Measurements from ENCODE around the gene VTCN1. TPM values are rescaled to one million over a fixed set of nuclear protein-coding genes. Genes with fewer than 3 reads are reported as not detected.
"Not testable (repeated sequence)": the region's sequence is repeated elsewhere in the genome, so short reads cannot be mapped to it uniquely, and the experiment has no call there.

VTCN1 gene
- total and polyA plus RNA-seq, 2 experiments from 2014 or later: 12.4 to 14.9 TPM

DNA sequence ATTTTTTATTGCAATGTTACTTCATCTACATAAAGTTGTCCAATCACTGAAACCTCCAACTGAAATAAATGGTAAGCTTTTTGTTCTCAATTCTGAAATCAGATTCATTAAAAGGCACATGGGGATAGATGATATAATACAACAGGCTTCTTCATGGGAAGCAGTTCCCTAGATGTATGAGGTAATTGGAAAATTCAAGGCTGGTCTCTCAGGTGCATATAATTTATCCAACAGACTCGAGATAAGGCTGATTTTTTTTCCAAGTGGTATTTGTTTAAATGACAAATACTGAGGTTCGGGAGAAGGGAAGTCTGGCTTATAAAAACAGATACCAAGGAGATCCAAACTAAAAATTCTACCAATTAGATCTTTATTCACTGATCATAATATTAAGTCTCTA, 103.4 kb downstream of the VTCN1 start:
- Histone ChIP-seq H3K4me3 (no peak overlapping the region), H3K36me3 (replicated peaks; ENCODE audit: insufficient read depth, low read depth) (no peaks in the 10 kb centered on the region), H3K79me2 (no peaks in the 10 kb centered on the region), H3K4me1 (ENCODE audit: insufficient read depth) (no peaks in the 10 kb centered on the region), H3K27me3 (no peaks in the 10 kb centered on the region), H3K27ac (no peak overlapping the region), H3K9me3 (ENCODE audit: low read depth) (no peaks in the 10 kb centered on the region), H3K9me2 (replicated peaks; ENCODE audit: insufficient read depth) (no peaks in the 10 kb centered on the region), H4K20me1 (ENCODE audit: insufficient read depth, poor library complexity, severe bottlenecking) (no peaks in the 10 kb centered on the region), H2AFZ (no peak overlapping the region), H3K4me2 (no peak overlapping the region)
- no peak for TF ChIP-seq CTCF (IDR thresholded peaks at IDR 0.05; ENCODE audit: poor library complexity)
- TF ChIP-seq EZH2 (IDR thresholded peaks at IDR 0.05; ENCODE audit: borderline replicate concordance): no peak
- no peak for TF ChIP-seq EZH2phosphoT487 (IDR thresholded peaks at IDR 0.05; ENCODE audit: low read depth, severe bottlenecking, unreplicated experiment)
- DNase-seq (ENCODE audit: low spot score): no peak
- 91% methylated on average over 2 of the region's 2 CpGs for WGBS (ENCODE audit: low lambda C conversion rate, missing lambda C conversion rate)

DNA sequence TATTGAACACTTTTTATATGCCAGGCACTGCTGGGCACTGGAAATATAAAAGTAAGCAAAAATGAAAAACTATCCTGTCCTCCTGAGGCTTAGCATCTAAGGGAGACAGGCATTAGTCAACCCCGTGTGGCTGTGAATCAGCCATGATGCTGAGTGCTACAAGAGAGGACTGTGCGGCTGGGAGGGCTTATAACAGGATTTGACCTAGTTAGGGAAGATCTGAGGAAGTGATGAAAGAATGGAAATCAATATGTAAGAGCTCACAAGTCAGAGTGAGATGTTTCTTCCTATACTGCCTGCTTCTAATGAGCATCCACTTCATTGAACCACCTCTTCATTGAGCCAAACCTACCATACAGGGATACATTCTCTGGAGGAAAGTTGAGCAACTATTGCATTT, 104.2 kb downstream of the VTCN1 start:
- Histone ChIP-seq H3K36me3 (replicated peaks; ENCODE audit: insufficient read depth, low read depth) (no peaks in the 10 kb centered on the region), H3K27ac (no peak overlapping the region), H3K4me1 (ENCODE audit: insufficient read depth) (no peaks in the 10 kb centered on the region), H4K20me1 (ENCODE audit: insufficient read depth, poor library complexity, severe bottlenecking) (no peaks in the 10 kb centered on the region), H3K27me3 (no peaks in the 10 kb centered on the region), H3K4me2 (no peak overlapping the region), H3K4me3 (no peak overlapping the region), H3K79me2 (no peaks in the 10 kb centered on the region), H3K9me3 (ENCODE audit: low read depth) (no peaks in the 10 kb centered on the region), H2AFZ (no peak overlapping the region), H3K9me2 (replicated peaks; ENCODE audit: insufficient read depth) (no peaks in the 10 kb centered on the region)
- DNase-seq (ENCODE audit: low spot score): no peak
- no peak for TF ChIP-seq EZH2phosphoT487 (IDR thresholded peaks at IDR 0.05; ENCODE audit: low read depth, severe bottlenecking, unreplicated experiment)
- no peak for TF ChIP-seq EZH2 (IDR thresholded peaks at IDR 0.05; ENCODE audit: borderline replicate concordance)
- no peak for TF ChIP-seq CTCF (IDR thresholded peaks at IDR 0.05; ENCODE audit: poor library complexity)
- 92% methylated on average over 2 of the region's 2 CpGs for WGBS (ENCODE audit: low lambda C conversion rate, missing lambda C conversion rate)

GRCh38 chr1:117105722-117106121, 105.0 kb downstream of the VTCN1 start:
- Histone ChIP-seq H3K9me3 (ENCODE audit: low read depth) (no peaks in the 10 kb centered on the region), H3K27me3 (no peaks in the 10 kb centered on the region), H3K79me2 (no peaks in the 10 kb centered on the region), H4K20me1 (ENCODE audit: insufficient read depth, poor library complexity, severe bottlenecking) (no peaks in the 10 kb centered on the region), H3K4me1 (ENCODE audit: insufficient read depth) (no peaks in the 10 kb centered on the region), H3K9me2 (replicated peaks; ENCODE audit: insufficient read depth) (no peaks in the 10 kb centered on the region), H3K4me3 (no peak overlapping the region), H3K27ac (no peak overlapping the region), H3K4me2 (no peak overlapping the region), H3K36me3 (replicated peaks; ENCODE audit: insufficient read depth, low read depth) (no peaks in the 10 kb centered on the region), H2AFZ (no peak overlapping the region)
- TF ChIP-seq EZH2phosphoT487 (IDR thresholded peaks at IDR 0.05; ENCODE audit: low read depth, severe bottlenecking, unreplicated experiment): no peak
- no peak for TF ChIP-seq EZH2 (IDR thresholded peaks at IDR 0.05; ENCODE audit: borderline replicate concordance)
- no peak for TF ChIP-seq CTCF (IDR thresholded peaks at IDR 0.05; ENCODE audit: poor library complexity)
- DNase-seq (ENCODE audit: low spot score): no peak

GRCh38 chr1:117104986-117105385, 105.7 kb downstream of the VTCN1 start:
- no peaks in the 10 kb centered on the region for H4K20me1 ChIP-seq (ENCODE audit: insufficient read depth, poor library complexity, severe bottlenecking)
- H3K4me2 ChIP-seq: no peak overlapping the region
- H3K4me3 ChIP-seq: no peak overlapping the region
- WGBS (ENCODE audit: low lambda C conversion rate, missing lambda C conversion rate): 57% methylated on average over 3 of the region's 3 CpGs
- no peaks in the 10 kb centered on the region for H3K4me1 ChIP-seq (ENCODE audit: insufficient read depth)
- H3K9me2 ChIP-seq (replicated peaks; ENCODE audit: insufficient read depth): no peaks in the 10 kb centered on the region
- TF ChIP-seq CTCF (IDR thresholded peaks at IDR 0.05; ENCODE audit: poor library complexity) (no peak), EZH2phosphoT487 (IDR thresholded peaks at IDR 0.05; ENCODE audit: low read depth, severe bottlenecking, unreplicated experiment) (no peak), EZH2 (IDR thresholded peaks at IDR 0.05; ENCODE audit: borderline replicate concordance) (no peak)
- H3K36me3 ChIP-seq (replicated peaks; ENCODE audit: insufficient read depth, low read depth): no peaks in the 10 kb centered on the region
- H3K79me2 ChIP-seq: no peaks in the 10 kb centered on the region
- H2AFZ ChIP-seq: no peak overlapping the region
- H3K27ac ChIP-seq: no peak overlapping the region
- H3K9me3 ChIP-seq (ENCODE audit: low read depth): no peaks in the 10 kb centered on the region
- no peak for DNase-seq (ENCODE audit: low spot score)
- H3K27me3 ChIP-seq: no peaks in the 10 kb centered on the region

- 97% methylated on average over 3 of the region's 3 CpGs for WGBS (ENCODE audit: low lambda C conversion rate, missing lambda C conversion rate)
- not testable (repeated sequence) for H3K4me2 ChIP-seq; H3K9me2 ChIP-seq (replicated peaks; ENCODE audit: insufficient read depth); H3K4me3 ChIP-seq; H3K79me2 ChIP-seq; H4K20me1 ChIP-seq (ENCODE audit: insufficient read depth, poor library complexity, severe bottlenecking); H3K27ac ChIP-seq; H3K27me3 ChIP-seq; DNase-seq (ENCODE audit: low spot score); H3K9me3 ChIP-seq (ENCODE audit: low read depth); H2AFZ ChIP-seq; H3K36me3 ChIP-seq (replicated peaks; ENCODE audit: insufficient read depth, low read depth); H3K4me1 ChIP-seq (ENCODE audit: insufficient read depth)
Measured at GRCh38 chr1:117101858-117102257, 108.9 kb downstream of the VTCN1 start.

Data from hepatocyte (in vitro differentiated cells).